ENCODE data around the gene TMEM132A.

The TMEM132A gene

DNA sequence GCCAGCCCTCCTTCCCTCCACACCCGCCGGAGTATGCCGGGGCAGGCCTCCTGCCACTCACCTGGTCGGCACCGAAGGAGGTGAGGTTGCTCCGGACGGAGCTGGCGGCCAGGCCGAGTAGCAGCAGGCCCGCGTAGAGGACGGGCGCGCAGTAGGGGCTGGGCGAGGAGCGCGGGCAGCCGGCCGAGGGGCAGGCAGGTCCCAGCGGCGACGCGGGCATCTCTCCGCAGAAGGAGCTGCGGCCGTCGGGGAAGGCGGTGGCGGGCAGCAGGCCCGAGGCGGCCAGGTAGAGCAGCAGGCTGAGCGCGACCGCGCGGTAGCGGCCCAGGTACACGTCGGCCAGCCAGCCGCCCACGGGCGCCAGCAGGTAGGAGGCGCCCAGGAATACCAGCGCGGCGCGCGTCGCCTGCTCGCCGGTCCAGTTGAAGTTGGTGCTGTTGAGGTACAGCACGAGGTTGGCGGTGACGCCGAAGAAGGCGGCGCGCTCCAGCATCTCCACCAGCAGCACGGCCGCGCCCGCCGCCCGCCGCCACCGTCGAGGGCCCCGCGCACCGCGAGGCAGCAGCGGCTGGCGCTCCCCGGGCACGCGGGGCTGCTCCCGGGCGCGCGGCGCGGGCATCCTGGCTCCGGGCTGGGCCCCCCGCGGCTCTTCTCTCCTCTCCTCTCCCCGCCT lies 26.8 kb downstream of the TMEM132A start:
- Histone ChIP-seq H3K36me3 (ENCODE audit: insufficient read depth, low read length) (no peaks in the 10 kb centered on the region), H3K4me3 (no peak overlapping the region), H3K9ac (ENCODE audit: insufficient read length) (no peak overlapping the region), H3K27ac (no peak overlapping the region), H3K9me3 (ENCODE audit: low read depth, low read length) (no peaks in the 10 kb centered on the region)
- TF ChIP-seq FOXP2 (optimal IDR thresholded peaks at IDR 0.05; ENCODE audit: control extremely low read depth, extremely low read length, insufficient read depth) (no peak), EZH2 (IDR thresholded peaks at IDR 0.05) (no peak), POLR2AphosphoS5 (IDR thresholded peaks at IDR 0.05; ENCODE audit: borderline replicate concordance, low read depth, low read length) (no peak)
- no peak for DNase-seq (ENCODE audit: low read depth, low spot score)

- Histone ChIP-seq H3K27ac (no peak overlapping the region), H3K4me3 (no peak overlapping the region), H3K9ac (ENCODE audit: insufficient read length) (no peak overlapping the region), H3K36me3 (ENCODE audit: insufficient read depth, low read length) (no peaks in the 10 kb centered on the region), H3K9me3 (ENCODE audit: low read depth, low read length) (no peaks in the 10 kb centered on the region)
- DNase-seq (ENCODE audit: low read depth, low spot score): no peak
- no peak for TF ChIP-seq EZH2 (IDR thresholded peaks at IDR 0.05)
- no peak for TF ChIP-seq FOXP2 (optimal IDR thresholded peaks at IDR 0.05; ENCODE audit: control extremely low read depth, extremely low read length, insufficient read depth)
- TF ChIP-seq POLR2AphosphoS5 (IDR thresholded peaks at IDR 0.05; ENCODE audit: borderline replicate concordance, low read depth, low read length): no peak
Measured at GRCh38 chr11:60951606-60951903, 27.3 kb downstream of the TMEM132A start.

GRCh38 chr11:60951904-60952741 lies 27.9 kb downstream of the TMEM132A start, which contains the start of gene SLC15A3:
TSS of gene SLC15A3 (minus strand) at chr11:60952176. CDS start at chr11:60951551, 625 bp downstream.
- TF ChIP-seq EZH2 (IDR thresholded peaks at IDR 0.05) (no peak), POLR2AphosphoS5 (IDR thresholded peaks at IDR 0.05; ENCODE audit: borderline replicate concordance, low read depth, low read length) (no peak), FOXP2 (optimal IDR thresholded peaks at IDR 0.05; ENCODE audit: control extremely low read depth, extremely low read length, insufficient read depth) (no peak)
- no peaks in the 10 kb centered on the region for H3K9me3 ChIP-seq (ENCODE audit: low read depth, low read length)
- H3K9ac ChIP-seq (ENCODE audit: insufficient read length): no peak within 1 kb of the TSS
- H3K27ac ChIP-seq: no peak within 1 kb of the TSS
- H3K36me3 ChIP-seq (ENCODE audit: insufficient read depth, low read length): no peaks in the 10 kb centered on the region
- no peak within 1 kb of the TSS for H3K4me3 ChIP-seq
- DNase-seq (ENCODE audit: low read depth, low spot score): no peak

- Histone ChIP-seq H3K9ac (ENCODE audit: insufficient read length) (no peak overlapping the region), H3K9me3 (ENCODE audit: low read depth, low read length) (no peaks in the 10 kb centered on the region), H3K4me3 (no peak overlapping the region), H3K27ac (no peak overlapping the region), H3K36me3 (ENCODE audit: insufficient read depth, low read length) (no peaks in the 10 kb centered on the region)
- TF ChIP-seq POLR2AphosphoS5 (IDR thresholded peaks at IDR 0.05; ENCODE audit: borderline replicate concordance, low read depth, low read length) (no peak), EZH2 (IDR thresholded peaks at IDR 0.05) (no peak), FOXP2 (optimal IDR thresholded peaks at IDR 0.05; ENCODE audit: control extremely low read depth, extremely low read length, insufficient read depth) (no peak)
- DNase-seq (ENCODE audit: low read depth, low spot score): no peak
Measured at GRCh38 chr11:60952742-60953170, 28.5 kb downstream of the TMEM132A start.

DNA sequence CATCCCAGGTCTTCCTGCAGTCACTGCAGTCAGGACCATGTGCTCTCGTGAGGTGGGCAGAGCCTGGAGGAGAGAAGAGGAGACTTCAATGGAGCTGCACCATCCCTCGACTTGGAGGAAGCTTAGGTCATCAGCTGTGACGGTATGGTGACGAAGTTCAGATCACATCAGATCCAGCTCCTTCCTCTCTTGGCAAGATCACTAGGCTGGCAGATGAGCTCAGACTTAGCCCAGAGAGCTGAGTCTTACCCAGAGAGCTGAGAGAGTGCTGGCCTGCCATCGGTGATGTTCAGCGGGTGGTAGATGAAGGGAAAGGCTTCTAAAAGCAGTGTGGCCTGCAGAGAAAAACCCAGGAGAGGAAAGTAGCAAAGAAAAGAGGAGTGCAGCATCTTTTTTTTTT lies 29.5 kb downstream of the TMEM132A start:
- TF ChIP-seq POLR2AphosphoS5 (IDR thresholded peaks at IDR 0.05; ENCODE audit: borderline replicate concordance, low read depth, low read length) (no peak), FOXP2 (optimal IDR thresholded peaks at IDR 0.05; ENCODE audit: control extremely low read depth, extremely low read length, insufficient read depth) (no peak)
- DNase-seq (ENCODE audit: low read depth, low spot score): no peak
- Histone ChIP-seq H3K4me3 (no peak overlapping the region), H3K27ac (no peak overlapping the region), H3K36me3 (ENCODE audit: insufficient read depth, low read length) (no peaks in the 10 kb centered on the region), H3K9ac (ENCODE audit: insufficient read length) (no peak overlapping the region), H3K9me3 (ENCODE audit: low read depth, low read length) (no peaks in the 10 kb centered on the region)

GRCh38 chr11:60954421-60954820 lies 30.2 kb downstream of the TMEM132A start:
- no peak for DNase-seq (ENCODE audit: low read depth, low spot score)
- H3K4me3 ChIP-seq: no peak overlapping the region

DNA sequence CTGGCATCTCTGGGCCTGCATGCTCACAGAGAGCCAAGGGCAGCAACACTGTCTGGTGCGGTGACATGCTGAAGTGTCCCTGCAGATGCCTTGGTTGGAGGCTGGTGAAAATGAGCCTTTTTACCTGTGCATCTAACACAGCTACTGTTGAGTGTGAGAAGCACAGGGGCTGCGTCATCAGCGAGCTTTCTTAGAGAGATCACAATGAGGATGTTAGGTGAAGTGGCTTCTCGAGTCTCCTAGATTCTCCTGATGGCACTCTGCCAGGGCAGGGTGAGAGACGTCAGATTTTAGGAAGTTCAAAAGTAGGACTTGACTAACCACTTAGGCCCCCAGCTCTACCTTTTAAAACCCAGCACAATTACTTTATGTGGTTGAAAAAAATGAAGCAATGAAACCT lies 31.3 kb downstream of the TMEM132A start:
- H3K9ac ChIP-seq (ENCODE audit: insufficient read length): no peak overlapping the region
- no peaks in the 10 kb centered on the region for H3K36me3 ChIP-seq (ENCODE audit: insufficient read depth, low read length)
- DNase-seq (ENCODE audit: low read depth, low spot score): no peak
- H3K27ac ChIP-seq: no peak overlapping the region
- no peaks in the 10 kb centered on the region for H3K9me3 ChIP-seq (ENCODE audit: low read depth, low read length)
- H3K4me3 ChIP-seq: no peak overlapping the region
- TF ChIP-seq EZH2 (IDR thresholded peaks at IDR 0.05): no peak
- TF ChIP-seq POLR2AphosphoS5 (IDR thresholded peaks at IDR 0.05; ENCODE audit: borderline replicate concordance, low read depth, low read length): no peak
- TF ChIP-seq FOXP2 (optimal IDR thresholded peaks at IDR 0.05; ENCODE audit: control extremely low read depth, extremely low read length, insufficient read depth): no peak

More at GRCh38 chr11:60954421-60954820, 30.2 kb downstream of the TMEM132A start:
- Histone ChIP-seq H3K9me3 (ENCODE audit: low read depth, low read length) (no peaks in the 10 kb centered on the region), H3K27ac (no peak overlapping the region), H3K36me3 (ENCODE audit: insufficient read depth, low read length) (no peaks in the 10 kb centered on the region), H3K9ac (ENCODE audit: insufficient read length) (no peak overlapping the region)
- no peak for TF ChIP-seq FOXP2 (optimal IDR thresholded peaks at IDR 0.05; ENCODE audit: control extremely low read depth, extremely low read length, insufficient read depth)
- TF ChIP-seq EZH2 (IDR thresholded peaks at IDR 0.05): no peak
- no peak for TF ChIP-seq POLR2AphosphoS5 (IDR thresholded peaks at IDR 0.05; ENCODE audit: borderline replicate concordance, low read depth, low read length)

GRCh38 chr11:60957188-60957587 lies 32.9 kb downstream of the TMEM132A start:
- Histone ChIP-seq H3K4me3 (no peak overlapping the region), H3K27ac (no peak overlapping the region), H3K9ac (ENCODE audit: insufficient read length) (no peak overlapping the region), H3K36me3 (ENCODE audit: insufficient read depth, low read length) (no peaks in the 10 kb centered on the region), H3K9me3 (ENCODE audit: low read depth, low read length) (no peaks in the 10 kb centered on the region)
- no peak for DNase-seq (ENCODE audit: low read depth, low spot score)
- TF ChIP-seq FOXP2 (optimal IDR thresholded peaks at IDR 0.05; ENCODE audit: control extremely low read depth, extremely low read length, insufficient read depth) (no peak), EZH2 (IDR thresholded peaks at IDR 0.05) (no peak), POLR2AphosphoS5 (IDR thresholded peaks at IDR 0.05; ENCODE audit: borderline replicate concordance, low read depth, low read length) (no peak)

Data from SK-N-MC (cell line).